Measurements from ENCODE around the gene ALOX5.
"Not testable (repeated sequence)": the region's sequence is repeated elsewhere in the genome, so short reads cannot be mapped to it uniquely, and the experiment has no call there.

Gene ALOX5

GRCh38 chr10:45476559-45476958 is 102.5 kb downstream of the ALOX5 start:
- Histone ChIP-seq H3K27me3 (replicated peaks; ENCODE audit: insufficient read depth, low read length) (no peaks in the 10 kb centered on the region), H3K4me3 (ENCODE audit: low read length) (no peak overlapping the region), H3K36me3 (replicated peaks; ENCODE audit: insufficient read depth, low read length) (no peaks in the 10 kb centered on the region), H3K9ac (ENCODE audit: low read length) (no peak overlapping the region), H3K4me2 (ENCODE audit: low read depth, low read length) (no peak overlapping the region), H3K4me1 (ENCODE audit: low read length) (no peaks in the 10 kb centered on the region), H3K79me2 (ENCODE audit: low read length) (no peaks in the 10 kb centered on the region), H2AFZ (ENCODE audit: low read length) (no peak overlapping the region), H4K20me1 (ENCODE audit: insufficient read depth, low read length) (no peaks in the 10 kb centered on the region), H3K9me3 (replicated peaks; ENCODE audit: insufficient read depth, low read length) (no peaks in the 10 kb centered on the region), H3K27ac (ENCODE audit: low read length) (no peak overlapping the region), H3F3A (ENCODE audit: insufficient read depth, low read length) (no peaks in the 10 kb centered on the region), H3K9me2 (replicated peaks; ENCODE audit: insufficient read depth, low read length) (no peaks in the 10 kb centered on the region)
- DNase-seq = no peak
- TF ChIP-seq CTCF (IDR thresholded peaks at IDR 0.05; ENCODE audit: low read length) = no peak
- TF ChIP-seq EZH2 (optimal IDR thresholded peaks at IDR 0.05; ENCODE audit: low read depth, low read length) = no peak
- TF ChIP-seq EZH2phosphoT487 (IDR thresholded peaks at IDR 0.05; ENCODE audit: low read length) = no peak

GRCh38 chr10:45480294-45480693 is 106.3 kb downstream of the ALOX5 start:
- H3K4me1 ChIP-seq (ENCODE audit: low read length) = no peaks in the 10 kb centered on the region
- no peak overlapping the region for H3K27ac ChIP-seq (ENCODE audit: low read length)
- no peaks in the 10 kb centered on the region for H3K27me3 ChIP-seq (replicated peaks; ENCODE audit: insufficient read depth, low read length)
- no peaks in the 10 kb centered on the region for H3K79me2 ChIP-seq (ENCODE audit: low read length)
- H3K9ac ChIP-seq (ENCODE audit: low read length) = no peak overlapping the region
- no peak overlapping the region for H2AFZ ChIP-seq (ENCODE audit: low read length)
- H3K9me2 ChIP-seq (replicated peaks; ENCODE audit: insufficient read depth, low read length) = no peaks in the 10 kb centered on the region
- TF ChIP-seq EZH2phosphoT487 (IDR thresholded peaks at IDR 0.05; ENCODE audit: low read length) (no peak), CTCF (IDR thresholded peaks at IDR 0.05; ENCODE audit: low read length) (no peak), EZH2 (optimal IDR thresholded peaks at IDR 0.05; ENCODE audit: low read depth, low read length) (no peak)
- H3K36me3 ChIP-seq (replicated peaks; ENCODE audit: insufficient read depth, low read length) = no peaks in the 10 kb centered on the region
- no peak overlapping the region for H3K4me2 ChIP-seq (ENCODE audit: low read depth, low read length)
- no peaks in the 10 kb centered on the region for H3F3A ChIP-seq (ENCODE audit: insufficient read depth, low read length)
- H3K9me3 ChIP-seq (replicated peaks; ENCODE audit: insufficient read depth, low read length) = no peaks in the 10 kb centered on the region
- no peak overlapping the region for H3K4me3 ChIP-seq (ENCODE audit: low read length)
- no peak for DNase-seq
- H4K20me1 ChIP-seq (ENCODE audit: insufficient read depth, low read length) = no peaks in the 10 kb centered on the region

- H3K9ac ChIP-seq (ENCODE audit: low read length); H3F3A ChIP-seq (ENCODE audit: insufficient read depth, low read length); H4K20me1 ChIP-seq (ENCODE audit: insufficient read depth, low read length); H3K27ac ChIP-seq (ENCODE audit: low read length); H2AFZ ChIP-seq (ENCODE audit: low read length); H3K4me2 ChIP-seq (ENCODE audit: low read depth, low read length); DNase-seq; H3K9me2 ChIP-seq (replicated peaks; ENCODE audit: insufficient read depth, low read length); H3K4me3 ChIP-seq (ENCODE audit: low read length); H3K79me2 ChIP-seq (ENCODE audit: low read length); H3K4me1 ChIP-seq (ENCODE audit: low read length); H3K36me3 ChIP-seq (replicated peaks; ENCODE audit: insufficient read depth, low read length); H3K9me3 ChIP-seq (replicated peaks; ENCODE audit: insufficient read depth, low read length); H3K27me3 ChIP-seq (replicated peaks; ENCODE audit: insufficient read depth, low read length): not testable (repeated sequence)
Measured at GRCh38 chr10:45481100-45481499, 107.1 kb downstream of the ALOX5 start.

GRCh38 chr10:45483002-45483401 is 109.0 kb downstream of the ALOX5 start:
- no peaks in the 10 kb centered on the region for H3K36me3 ChIP-seq (replicated peaks; ENCODE audit: insufficient read depth, low read length)
- DNase-seq = no peak
- H3K27me3 ChIP-seq (replicated peaks; ENCODE audit: insufficient read depth, low read length) = no peaks in the 10 kb centered on the region
- no peaks in the 10 kb centered on the region for H3K9me2 ChIP-seq (replicated peaks; ENCODE audit: insufficient read depth, low read length)
- no peak overlapping the region for H3K4me2 ChIP-seq (ENCODE audit: low read depth, low read length)
- no peak overlapping the region for H3K4me3 ChIP-seq (ENCODE audit: low read length)
- H2AFZ ChIP-seq (ENCODE audit: low read length) = no peak overlapping the region
- H3K27ac ChIP-seq (ENCODE audit: low read length) = no peak overlapping the region
- no peaks in the 10 kb centered on the region for H3K4me1 ChIP-seq (ENCODE audit: low read length)
- H3K9ac ChIP-seq (ENCODE audit: low read length) = no peak overlapping the region
- no peaks in the 10 kb centered on the region for H3K9me3 ChIP-seq (replicated peaks; ENCODE audit: insufficient read depth, low read length)
- no peaks in the 10 kb centered on the region for H3K79me2 ChIP-seq (ENCODE audit: low read length)
- no peaks in the 10 kb centered on the region for H3F3A ChIP-seq (ENCODE audit: insufficient read depth, low read length)
- H4K20me1 ChIP-seq (ENCODE audit: insufficient read depth, low read length) = no peaks in the 10 kb centered on the region
- no peak for TF ChIP-seq EZH2phosphoT487 (IDR thresholded peaks at IDR 0.05; ENCODE audit: low read length)
